Measurements from ENCODE around the gene PI4K2A. TPM values are rescaled to one million over a fixed set of nuclear protein-coding genes. Genes with fewer than 3 reads are reported as not detected.

PI4K2A gene
- total RNA-seq, 1 donor from 2014 or later = 17.7 TPM

DNA sequence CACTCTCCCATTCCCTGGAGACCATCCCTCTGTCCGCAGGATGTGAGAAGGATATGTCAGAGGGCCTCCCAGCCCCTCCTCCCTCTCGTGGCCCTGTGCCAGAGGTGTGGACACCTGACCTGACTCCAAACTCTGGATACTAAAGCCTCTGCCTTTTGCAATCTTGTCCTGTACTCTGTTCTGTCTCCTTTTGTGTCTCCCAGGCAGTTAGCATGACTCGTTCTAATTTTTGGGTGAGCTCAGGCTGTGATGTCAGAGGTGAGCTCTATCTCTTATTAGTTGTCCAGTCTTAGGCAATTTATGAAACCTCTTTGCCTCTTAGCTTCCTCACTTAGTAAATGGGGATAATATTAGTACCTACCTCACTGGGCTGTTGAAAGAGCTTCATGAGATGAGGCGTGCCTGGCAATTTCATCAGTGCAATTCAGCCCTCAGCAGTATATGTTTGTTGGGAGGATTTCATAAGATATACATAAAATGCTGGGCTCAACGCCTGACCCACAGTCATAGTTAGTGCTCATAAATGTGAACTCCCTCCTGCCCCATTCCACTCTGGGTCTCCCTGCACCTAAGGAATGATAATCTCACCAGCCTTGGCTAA, 84.0 kb downstream of the PI4K2A start:
- Histone ChIP-seq H3K4me1 (peaks cover 24% of the 10 kb centered on the region), H3K27me3 (no peaks in the 10 kb centered on the region), H3K36me3 (no peaks in the 10 kb centered on the region), H3K9me3 (no peaks in the 10 kb centered on the region), H3K27ac (no peak overlapping the region), H3K4me3 (no peak overlapping the region)
- intact Hi-C loops (cut with DNase I) = no loop called here
- no peak for TF ChIP-seq CTCF (IDR thresholded peaks at IDR 0.05)
- no peak for TF ChIP-seq POLR2A (IDR thresholded peaks at IDR 0.05)
- no peak for TF ChIP-seq POLR2AphosphoS5 (IDR thresholded peaks at IDR 0.05; ENCODE audit: insufficient read depth in 1 of 2, low read depth in 1 of 2)
- DNase-seq (ENCODE audit: extremely low spot score in 2 of 2) = no peak

Other genes with a start within 250 kb of the PI4K2A start
- 32.7 TPM for gene RRP12, start 239.3 kb upstream of the PI4K2A start, total RNA-seq
- 224 TPM for gene PGAM1, start 214.5 kb upstream of the PI4K2A start, total RNA-seq
- gene EXOSC1, start 194.7 kb upstream of the PI4K2A start, total RNA-seq = 37.6 TPM
- 27.3 TPM for gene ZDHHC16, start 194.5 kb upstream of the PI4K2A start, total RNA-seq
- 92.6 TPM for gene MMS19, start 142.2 kb upstream of the PI4K2A start, total RNA-seq
- 18.4 TPM for gene UBTD1, start 141.7 kb upstream of the PI4K2A start, total RNA-seq
- gene ANKRD2, start 67.9 kb upstream of the PI4K2A start, total RNA-seq = not detected
- gene HOGA1, start 56.3 kb upstream of the PI4K2A start, total RNA-seq = 0.98 TPM
- not detected for gene C10orf62, start 51.0 kb upstream of the PI4K2A start, total RNA-seq
- gene MORN4, start 7.2 kb upstream of the PI4K2A start, total RNA-seq = 1.7 TPM
- 125 TPM for gene AVPI1, start 46.6 kb downstream of the PI4K2A start, total RNA-seq
- gene MARVELD1, start 73.1 kb downstream of the PI4K2A start, total RNA-seq = 24.1 TPM
- gene ZFYVE27, start 96.5 kb downstream of the PI4K2A start, total RNA-seq = 28.0 TPM
- gene SFRP5, start 131.3 kb downstream of the PI4K2A start, total RNA-seq = 1.7 TPM
- gene GOLGA7B, start 209.2 kb downstream of the PI4K2A start, total RNA-seq = 2.5 TPM